A549 (cell line): ENCODE results near the gene GRIN2D.

Experiments used
- CEBPB ChIP-seq, 2 experiments: fragments of >200 bp in 1 of 2; sonication (Bioruptor Twin) in 1 of 2; formaldehyde crosslinking in 1 of 2; IDR thresholded peaks; 2 replicates each; pipeline ENCODE4 v1.6.1; 2012 to 2016
- CTCF ChIP-seq: fragments of >200 bp; sonication (Bioruptor Twin); formaldehyde crosslinking; IDR thresholded peaks from 3 replicates; pipeline ENCODE4 v1.5.1; 2016
- EP300 ChIP-seq, 2 experiments: fragments of >200 bp; sonication (Bioruptor Twin); formaldehyde crosslinking; IDR thresholded peaks; 2 replicates in 1 of 2; 3 replicates in 1 of 2; pipeline ENCODE4 v1.6.1; 2016 to 2017
- HMGXB4 ChIP-seq: fragments of 250-450 bp; sonication (Bioruptor Pico); IDR thresholded peaks from 2 replicates; pipeline ENCODE4 v1.5.0; 2021; ENCODE audit warnings: mild to moderate bottlenecking, moderate library complexity, borderline replicate concordance
- KDM1A ChIP-seq: fragments of 200-600 bp; sonication (generic); IDR thresholded peaks from 2 replicates; pipeline ENCODE4 v1.6.1; 2016; ENCODE audit warnings: low read depth, mild to moderate bottlenecking
- POLR2A ChIP-seq: IDR thresholded peaks from 2 replicates; pipeline ENCODE4 v1.6.1; 2012; ENCODE audit warnings: mild to moderate bottlenecking, low read length
- REST ChIP-seq: fragments of 200-600 bp; sonication (generic); IDR thresholded peaks from 2 replicates; pipeline ENCODE4 v1.6.1; 2016; ENCODE audit warnings: antibody characterized with exemption, mild to moderate bottlenecking, moderate library complexity
- SMC3 ChIP-seq: fragments of >200 bp; sonication (Bioruptor Twin); formaldehyde crosslinking; IDR thresholded peaks from 3 replicates; pipeline ENCODE4 v1.6.1; 2018; ENCODE audit warnings: inconsistent platforms

- TF ChIP-seq CTCF (no peak), REST (no peak), EP300 (IDR thresholded peaks at IDR 0.05) (no peak), KDM1A (no peak), SMC3 (no peak), HMGXB4 (CRISPR knock-in tag) (no peak), CEBPB (IDR thresholded peaks at IDR 0.05) (no peak), POLR2A (no peak)
Observed at GRCh38 chr19:48395499-48395898, 2.0 kb downstream of the GRIN2D start.
